ENCODE data around the gene RGCC. TPM values are rescaled to one million over a fixed set of nuclear protein-coding genes. Genes with fewer than 3 reads are reported as not detected.

Gene RGCC
- total RNA-seq, 2 donors from 2014 or later = 66.3 to 112 TPM

DNA sequence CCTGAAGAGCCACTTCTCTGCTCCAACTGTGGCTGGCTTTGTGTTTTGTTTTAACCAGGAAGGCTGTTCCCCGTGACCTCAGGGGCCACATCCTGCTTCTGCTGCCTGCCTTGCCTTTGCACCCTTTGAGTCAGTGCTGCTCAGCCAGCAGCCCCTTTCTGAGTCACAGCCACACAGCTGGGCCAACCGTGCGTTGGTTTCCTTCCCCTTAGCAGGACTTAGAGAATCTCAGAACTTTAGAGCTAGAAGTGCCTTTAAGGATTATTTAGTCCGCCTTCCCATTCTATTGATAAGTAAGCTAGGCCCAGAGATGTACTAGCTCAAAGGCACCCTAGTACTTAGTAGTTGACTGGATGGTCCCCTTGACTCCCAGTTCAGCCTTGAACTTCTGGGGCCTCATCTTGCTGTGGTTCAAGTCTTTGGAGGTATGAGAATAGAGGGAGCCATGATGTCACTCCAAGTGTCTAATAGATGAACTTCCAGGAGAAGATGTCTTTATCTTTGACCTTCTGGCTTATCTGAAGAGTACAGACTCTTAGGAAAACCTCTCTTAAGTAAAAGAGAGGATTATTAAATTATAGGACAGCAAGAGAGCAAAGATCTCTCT is 8.0 kb downstream of the RGCC start:
- H3K27ac ChIP-seq = peak overlapping the region in 1 of 4 donors; percentile 58
- no peak for ATAC-seq

DNA sequence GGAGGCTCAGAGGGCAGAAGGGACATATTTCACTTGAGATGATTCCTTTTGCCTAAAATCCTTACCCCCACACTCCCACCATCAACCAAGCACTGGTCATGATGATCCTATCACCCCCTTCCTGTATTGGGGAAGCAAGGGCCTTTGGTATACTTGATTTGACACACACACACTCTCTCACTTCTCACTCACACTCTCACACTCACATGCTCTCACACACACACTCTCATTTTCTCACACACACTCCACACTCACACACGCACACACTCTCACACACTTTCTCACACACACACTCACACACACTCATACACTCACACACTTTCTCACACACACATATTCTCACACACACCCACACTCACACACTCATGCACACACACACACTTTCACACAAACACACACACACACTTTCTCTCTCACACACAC is 8.6 kb downstream of the RGCC start:
- 74 to 79% methylated on average over 1 of the region's 1 CpG for WGBS, 2 donors
- no peak for TF ChIP-seq POLR2A (IDR thresholded peaks at IDR 0.05)
- TF ChIP-seq, protein P1, sequence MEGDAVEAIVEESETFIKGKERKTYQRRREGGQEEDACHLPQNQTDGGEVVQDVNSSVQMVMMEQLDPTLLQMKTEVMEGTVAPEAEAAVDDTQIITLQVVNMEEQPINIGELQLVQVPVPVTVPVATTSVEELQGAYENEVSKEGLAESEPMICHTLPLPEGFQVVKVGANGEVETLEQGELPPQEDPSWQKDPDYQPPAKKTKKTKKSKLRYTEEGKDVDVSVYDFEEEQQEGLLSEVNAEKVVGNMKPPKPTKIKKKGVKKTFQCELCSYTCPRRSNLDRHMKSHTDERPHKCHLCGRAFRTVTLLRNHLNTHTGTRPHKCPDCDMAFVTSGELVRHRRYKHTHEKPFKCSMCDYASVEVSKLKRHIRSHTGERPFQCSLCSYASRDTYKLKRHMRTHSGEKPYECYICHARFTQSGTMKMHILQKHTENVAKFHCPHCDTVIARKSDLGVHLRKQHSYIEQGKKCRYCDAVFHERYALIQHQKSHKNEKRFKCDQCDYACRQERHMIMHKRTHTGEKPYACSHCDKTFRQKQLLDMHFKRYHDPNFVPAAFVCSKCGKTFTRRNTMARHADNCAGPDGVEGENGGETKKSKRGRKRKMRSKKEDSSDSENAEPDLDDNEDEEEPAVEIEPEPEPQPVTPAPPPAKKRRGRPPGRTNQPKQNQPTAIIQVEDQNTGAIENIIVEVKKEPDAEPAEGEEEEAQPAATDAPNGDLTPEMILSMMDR (IDR thresholded peaks at IDR 0.05) = no peak
- ATAC-seq (no peak), DNase-seq (no peak)
- no peaks in the 10 kb centered on the region for H3K36me3 ChIP-seq (replicated peaks in 1 of 2; ENCODE audit: insufficient read depth in 1 of 2, low read depth in 2 of 2)
- no peak overlapping the region for H3K4me3 ChIP-seq
- intact Hi-C loops (cut with DNase I) = no loop called here
- H3K9me3 ChIP-seq = no peaks in the 10 kb centered on the region
- no peak overlapping the region for H3K27ac ChIP-seq
- no peaks in the 10 kb centered on the region for H3K27me3 ChIP-seq
- H3K4me1 ChIP-seq = no peaks in the 10 kb centered on the region

More for the DNA sequence above, 8.0 kb downstream of the RGCC start:
- intact Hi-C loops (cut with DNase I) = no loop called here
- Histone ChIP-seq H3K4me1 (no peaks in the 10 kb centered on the region), H3K36me3 (replicated peaks in 1 of 2; ENCODE audit: insufficient read depth in 1 of 2, low read depth in 2 of 2) (no peaks in the 10 kb centered on the region), H3K27me3 (no peaks in the 10 kb centered on the region), H3K9me3 (no peaks in the 10 kb centered on the region), H3K4me3 (no peak overlapping the region)
- peak in 3 of 4 donors; percentile 28 to 70 (median 30) for DNase-seq
- no peak for TF ChIP-seq POLR2A (IDR thresholded peaks at IDR 0.05)
- TF ChIP-seq, protein P1 (IDR thresholded peaks at IDR 0.05) = no peak
- WGBS, 2 donors = 73 to 90% methylated on average over 4 of the region's 4 CpGs

DNA sequence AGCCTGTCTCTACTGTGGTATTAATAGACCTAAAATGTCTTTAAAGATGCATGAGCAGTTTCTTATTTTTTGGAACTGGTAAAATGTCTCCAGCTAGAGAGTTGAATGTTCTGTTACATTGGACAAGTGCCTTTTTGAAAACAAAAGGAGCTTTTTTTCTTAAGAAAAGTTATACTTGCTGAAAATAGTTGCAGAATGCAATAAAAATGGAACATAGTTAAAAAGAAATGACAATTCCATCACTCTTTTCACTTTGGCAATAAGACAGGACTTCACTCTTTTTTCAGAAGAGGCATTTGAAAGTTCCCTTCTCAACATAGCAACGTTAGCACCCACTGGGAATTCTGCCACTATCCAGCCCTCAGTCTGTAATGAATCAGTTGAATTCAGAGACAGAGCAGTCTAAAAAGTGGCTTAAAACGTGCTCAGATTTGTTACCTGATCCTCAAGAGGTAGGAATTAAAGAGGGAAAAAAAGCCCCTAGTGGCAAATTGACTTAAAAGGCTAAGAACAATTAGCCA is 10.1 kb downstream of the RGCC start:
- 27 to 35% methylated on average over 2 of the region's 2 CpGs for WGBS, 2 donors
- H3K9me3 ChIP-seq = no peaks in the 10 kb centered on the region
- intact Hi-C loops (cut with DNase I) = no loop called here
- DNase-seq = no peak
- no peaks in the 10 kb centered on the region for H3K4me1 ChIP-seq
- H3K27ac ChIP-seq = no peak overlapping the region
- H3K36me3 ChIP-seq (replicated peaks in 1 of 2; ENCODE audit: insufficient read depth in 1 of 2, low read depth in 2 of 2) = no peaks in the 10 kb centered on the region
- ATAC-seq = no peak
- no peaks in the 10 kb centered on the region for H3K27me3 ChIP-seq
- H3K4me3 ChIP-seq = no peak overlapping the region
- TF ChIP-seq POLR2A (IDR thresholded peaks at IDR 0.05) = no peak
- TF ChIP-seq, protein P1 (IDR thresholded peaks at IDR 0.05) = no peak

DNA sequence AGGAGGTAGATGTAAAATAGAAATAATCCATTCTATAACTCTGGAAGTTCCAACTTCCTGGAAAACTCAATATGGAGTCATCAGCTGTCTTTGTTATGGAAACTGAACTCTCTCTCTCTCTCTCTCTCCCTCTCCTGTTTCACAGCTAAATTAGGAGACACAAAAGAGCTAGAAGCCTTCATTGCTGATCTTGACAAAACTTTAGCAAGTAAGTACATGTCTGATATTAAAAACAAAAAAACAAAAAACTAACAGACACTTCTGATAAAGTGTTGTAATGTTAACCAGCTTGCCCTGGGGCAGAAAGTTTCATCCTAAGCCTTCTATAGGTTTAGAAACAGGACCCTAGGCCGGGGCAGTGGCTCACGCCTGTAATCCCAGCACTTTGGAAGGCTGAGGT is 11.3 kb downstream of the RGCC start:
- TF ChIP-seq POLR2A (IDR thresholded peaks at IDR 0.05) = no peak
- TF ChIP-seq, protein P1 (IDR thresholded peaks at IDR 0.05) = no peak
- no peak overlapping the region for H3K27ac ChIP-seq
- intact Hi-C loops (cut with DNase I) = no loop called here
- H3K4me1 ChIP-seq = no peaks in the 10 kb centered on the region
- DNase-seq = no peak
- H3K27me3 ChIP-seq = no peaks in the 10 kb centered on the region
- H3K4me3 ChIP-seq = no peak overlapping the region
- no peak for ATAC-seq
- no peaks in the 10 kb centered on the region for H3K36me3 ChIP-seq (replicated peaks in 1 of 2; ENCODE audit: insufficient read depth in 1 of 2, low read depth in 2 of 2)
- 88 to 92% methylated on average over 2 of the region's 2 CpGs for whole genome bisulfite sequencing, 2 donors
- no peaks in the 10 kb centered on the region for H3K9me3 ChIP-seq

DNA sequence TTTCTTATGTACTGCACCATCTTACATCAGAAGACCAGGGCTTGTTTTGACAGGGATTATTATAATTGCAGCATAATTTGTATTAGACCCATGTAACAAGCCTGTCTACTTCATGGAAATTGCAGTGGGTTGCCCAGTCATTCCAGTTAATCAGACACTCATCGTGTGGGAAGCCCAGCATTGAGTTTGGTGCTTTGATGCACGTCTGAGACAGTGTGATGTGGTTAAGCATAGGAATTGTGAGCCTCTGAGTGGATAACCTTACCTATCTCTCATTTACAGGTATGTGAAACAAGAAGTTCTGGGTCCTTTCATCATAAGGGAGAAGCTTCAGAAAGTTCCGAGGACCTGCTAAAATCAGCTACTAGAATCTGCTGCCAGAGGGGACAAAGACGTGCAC is 12.8 kb downstream of the RGCC start:
- Histone ChIP-seq H3K4me1 (no peaks in the 10 kb centered on the region), H3K27me3 (no peaks in the 10 kb centered on the region), H3K36me3 (replicated peaks in 1 of 2; ENCODE audit: insufficient read depth in 1 of 2, low read depth in 2 of 2) (no peaks in the 10 kb centered on the region), H3K9me3 (no peaks in the 10 kb centered on the region), H3K27ac (no peak overlapping the region), H3K4me3 (no peak overlapping the region)
- TF ChIP-seq, protein P1 (IDR thresholded peaks at IDR 0.05) = no peak
- TF ChIP-seq POLR2A (IDR thresholded peaks at IDR 0.05) = no peak
- intact Hi-C loops (cut with DNase I) = no loop called here
- no peak for DNase-seq
- ATAC-seq = no peak
- 68 to 75% methylated on average over 4 of the region's 4 CpGs for WGBS, 2 donors
